NCI-H345 treated with DMSO at 0.1 percent for 48 hours (cell line): Measurements from ENCODE around the gene CCN5.
"Not testable (repeated sequence)": the region's sequence is repeated elsewhere in the genome, so short reads cannot be mapped to it uniquely, and the experiment has no call there.

Experiments
- DNase-seq: peaks from one replicate; lab custom pipeline; 2025; ENCODE audit not compliant: unreplicated experiment; lab: John Stamatoyannopoulos, UW

CCN5 gene

GRCh38 chr20:44714701-44715498 is at the start of gene CCN5:
CCN5 (plus strand) TSS chr20:44715369; CDS start chr20:44715391, 22 bp downstream.
- no peak for DNase-seq

GRCh38 chr20:44666066-44666465 is 49.1 kb upstream of the CCN5 start:
- DNase-seq = no peak

- DNase-seq = not testable (repeated sequence)
Observed at GRCh38 chr20:44670851-44671250, 44.3 kb upstream of the CCN5 start.

GRCh38 chr20:44671541-44671940 is 43.6 kb upstream of the CCN5 start:
- not testable (repeated sequence) for DNase-seq

GRCh38 chr20:44672318-44672902 is 42.8 kb upstream of the CCN5 start:
- not testable (repeated sequence) for DNase-seq

GRCh38 chr20:44678242-44678641 is 36.9 kb upstream of the CCN5 start:
- no peak for DNase-seq

- no peak for DNase-seq
Observed at GRCh38 chr20:44678990-44679611, 36.1 kb upstream of the CCN5 start.

- DNase-seq = no peak
Observed at GRCh38 chr20:44681796-44682566, 33.2 kb upstream of the CCN5 start.

- peak; percentile 59 for DNase-seq
Observed at GRCh38 chr20:44683263-44684046, 31.7 kb upstream of the CCN5 start.

- no peak for DNase-seq
Observed at GRCh38 chr20:44684047-44684967, 30.9 kb upstream of the CCN5 start.

- DNase-seq = no peak
Observed at GRCh38 chr20:44686934-44687333, 28.2 kb upstream of the CCN5 start.

- DNase-seq = no peak
Observed at GRCh38 chr20:44688053-44688625, 27.0 kb upstream of the CCN5 start.

- no peak for DNase-seq
Observed at GRCh38 chr20:44689809-44690208, 25.4 kb upstream of the CCN5 start.

- no peak for DNase-seq
Observed at GRCh38 chr20:44690781-44691423, 24.3 kb upstream of the CCN5 start.

GRCh38 chr20:44691424-44692423 is 23.4 kb upstream of the CCN5 start:
- no peak for DNase-seq

GRCh38 chr20:44692932-44693480 is 22.2 kb upstream of the CCN5 start:
- no peak for DNase-seq

GRCh38 chr20:44693627-44694026 is 21.5 kb upstream of the CCN5 start:
- no peak for DNase-seq
